Measurements from ENCODE around the gene PRR5L. TPM values are rescaled to one million over a fixed set of nuclear protein-coding genes. Genes with fewer than 3 reads are reported as not detected.

Gene PRR5L
- total and polyA plus RNA-seq, 5 donors from 2014 or later: 0.76 to 15.1 (median 1.1) TPM; not detected in 1

- peaks cover 10% of the 10 kb centered on the region for H3K27me3 Mint-ChIP-seq
- no peaks in the 10 kb centered on the region for H3K4me1 Mint-ChIP-seq
- no peak for DNase-seq
- Histone ChIP-seq H3K27me3 (ENCODE audit: control insufficient read depth, insufficient read depth, low read length) (no peaks in the 10 kb centered on the region), H3K27ac (ENCODE audit: insufficient read depth, low read length, poor library complexity, severe bottlenecking) (no peak overlapping the region), H3K4me1 (ENCODE audit: control insufficient read depth, insufficient read depth, low read length, poor library complexity, severe bottlenecking) (no peaks in the 10 kb centered on the region), H3K9me3 (ENCODE audit: control insufficient read depth in 2 of 2, low read length in 2 of 2) (no peaks in the 10 kb centered on the region), H3K4me3 (ENCODE audit: low read depth, low read length) (no peak overlapping the region), H3K36me3 (ENCODE audit: control insufficient read depth, insufficient read depth, low read length) (no peaks in the 10 kb centered on the region)
- H3K9me3 Mint-ChIP-seq: no peaks in the 10 kb centered on the region
- ATAC-seq (ENCODE audit: low read depth in 2 of 2): no peak
- H3K27ac Mint-ChIP-seq: no peak overlapping the region
- no peak overlapping the region for H3K4me3 Mint-ChIP-seq
- H3K36me3 Mint-ChIP-seq: no peaks in the 10 kb centered on the region
Observed at GRCh38 chr11:36386411-36386810, 90.3 kb downstream of the PRR5L start.

DNA sequence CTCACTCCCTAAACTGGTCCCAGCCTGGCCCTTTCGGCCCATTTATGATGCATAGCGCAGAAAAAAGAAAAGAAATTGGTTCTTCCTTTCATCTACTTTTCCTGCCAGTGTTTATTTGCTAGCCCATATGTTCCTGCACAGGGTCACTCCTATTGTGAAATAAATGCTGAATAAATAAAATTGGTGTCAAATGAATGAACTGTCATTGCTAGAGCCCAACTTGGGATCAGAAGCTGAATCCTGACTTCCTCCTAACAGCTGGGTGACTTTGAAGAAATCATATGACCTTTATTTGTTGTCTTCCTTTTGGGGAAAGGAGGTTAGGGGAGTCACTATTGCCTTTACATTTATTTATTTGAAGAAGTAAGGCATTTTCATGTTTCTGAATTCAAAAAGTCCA lies 92.0 kb downstream of the PRR5L start:
- no peak overlapping the region for H3K27ac ChIP-seq (ENCODE audit: insufficient read depth, low read length, poor library complexity, severe bottlenecking)
- ATAC-seq (ENCODE audit: low read depth in 2 of 2): no peak
- H3K9me3 ChIP-seq (ENCODE audit: control insufficient read depth in 2 of 2, low read length in 2 of 2): no peaks in the 10 kb centered on the region
- H3K27me3 Mint-ChIP-seq: peaks cover 12% of the 10 kb centered on the region
- H3K36me3 ChIP-seq (ENCODE audit: control insufficient read depth, insufficient read depth, low read length): no peaks in the 10 kb centered on the region
- no peaks in the 10 kb centered on the region for H3K27me3 ChIP-seq (ENCODE audit: control insufficient read depth, insufficient read depth, low read length)
- H3K4me3 Mint-ChIP-seq: no peak overlapping the region
- H3K4me1 Mint-ChIP-seq: peaks cover 0 to 1% (median 0%) of the 10 kb centered on the region in 4 donors
- H3K4me1 ChIP-seq (ENCODE audit: control insufficient read depth, insufficient read depth, low read length, poor library complexity, severe bottlenecking): no peaks in the 10 kb centered on the region
- no peak for DNase-seq
- H3K4me3 ChIP-seq (ENCODE audit: low read depth, low read length): no peak overlapping the region
- no peaks in the 10 kb centered on the region for H3K36me3 Mint-ChIP-seq
- no peaks in the 10 kb centered on the region for H3K9me3 Mint-ChIP-seq
- no peak overlapping the region for H3K27ac Mint-ChIP-seq

DNA sequence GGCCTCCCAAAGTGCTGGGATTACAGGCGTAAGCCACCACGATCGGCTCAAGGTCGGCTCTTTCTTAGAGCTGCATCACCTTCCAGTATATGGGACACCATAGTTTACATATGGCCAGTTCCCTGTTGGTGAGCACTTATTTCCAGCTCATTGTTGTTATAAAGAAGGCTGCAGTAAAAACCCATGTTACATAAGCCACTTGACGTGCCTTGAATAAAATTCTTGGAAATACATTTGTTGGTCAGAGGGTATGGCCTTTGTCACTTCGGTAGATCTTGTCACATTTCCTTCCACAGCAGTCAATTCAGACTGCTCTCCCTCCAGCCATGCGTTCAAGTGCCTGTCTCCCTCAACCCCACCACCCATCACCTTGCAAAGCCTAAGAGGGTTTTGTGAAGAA lies 92.9 kb downstream of the PRR5L start:
- Histone ChIP-seq H3K9me3 (ENCODE audit: control insufficient read depth in 2 of 2, low read length in 2 of 2) (no peaks in the 10 kb centered on the region), H3K36me3 (ENCODE audit: control insufficient read depth, insufficient read depth, low read length) (no peaks in the 10 kb centered on the region), H3K27me3 (ENCODE audit: control insufficient read depth, insufficient read depth, low read length) (no peaks in the 10 kb centered on the region), H3K27ac (ENCODE audit: insufficient read depth, low read length, poor library complexity, severe bottlenecking) (no peak overlapping the region), H3K4me1 (ENCODE audit: control insufficient read depth, insufficient read depth, low read length, poor library complexity, severe bottlenecking) (no peaks in the 10 kb centered on the region), H3K4me3 (ENCODE audit: low read depth, low read length) (no peak overlapping the region)
- DNase-seq (no peak), ATAC-seq (ENCODE audit: low read depth in 2 of 2) (no peak)
- H3K27me3 Mint-ChIP-seq: peaks cover 14% of the 10 kb centered on the region
- H3K36me3 Mint-ChIP-seq: no peaks in the 10 kb centered on the region
- H3K27ac Mint-ChIP-seq: no peak overlapping the region
- H3K4me1 Mint-ChIP-seq: peaks cover 0 to 2% (median 0%) of the 10 kb centered on the region in 4 donors
- no peaks in the 10 kb centered on the region for H3K9me3 Mint-ChIP-seq
- no peak overlapping the region for H3K4me3 Mint-ChIP-seq

- Mint-ChIP-seq H3K9me3 (no peaks in the 10 kb centered on the region), H3K4me3 (no peak overlapping the region), H3K27ac (no peak overlapping the region), H3K27me3 (peaks cover 20% of the 10 kb centered on the region), H3K4me1 (peaks cover 0 to 3% (median 0%) of the 10 kb centered on the region in 4 donors), H3K36me3 (no peaks in the 10 kb centered on the region)
- no peak for ATAC-seq (ENCODE audit: low read depth in 2 of 2)
- Histone ChIP-seq H3K27ac (ENCODE audit: insufficient read depth, low read length, poor library complexity, severe bottlenecking) (no peak overlapping the region), H3K9me3 (ENCODE audit: control insufficient read depth in 2 of 2, low read length in 2 of 2) (no peaks in the 10 kb centered on the region), H3K27me3 (ENCODE audit: control insufficient read depth, insufficient read depth, low read length) (no peaks in the 10 kb centered on the region), H3K4me1 (ENCODE audit: control insufficient read depth, insufficient read depth, low read length, poor library complexity, severe bottlenecking) (no peaks in the 10 kb centered on the region), H3K4me3 (ENCODE audit: low read depth, low read length) (no peak overlapping the region), H3K36me3 (ENCODE audit: control insufficient read depth, insufficient read depth, low read length) (no peaks in the 10 kb centered on the region)
- no peak for DNase-seq
Observed at GRCh38 chr11:36389811-36390210, 93.7 kb downstream of the PRR5L start.

DNA sequence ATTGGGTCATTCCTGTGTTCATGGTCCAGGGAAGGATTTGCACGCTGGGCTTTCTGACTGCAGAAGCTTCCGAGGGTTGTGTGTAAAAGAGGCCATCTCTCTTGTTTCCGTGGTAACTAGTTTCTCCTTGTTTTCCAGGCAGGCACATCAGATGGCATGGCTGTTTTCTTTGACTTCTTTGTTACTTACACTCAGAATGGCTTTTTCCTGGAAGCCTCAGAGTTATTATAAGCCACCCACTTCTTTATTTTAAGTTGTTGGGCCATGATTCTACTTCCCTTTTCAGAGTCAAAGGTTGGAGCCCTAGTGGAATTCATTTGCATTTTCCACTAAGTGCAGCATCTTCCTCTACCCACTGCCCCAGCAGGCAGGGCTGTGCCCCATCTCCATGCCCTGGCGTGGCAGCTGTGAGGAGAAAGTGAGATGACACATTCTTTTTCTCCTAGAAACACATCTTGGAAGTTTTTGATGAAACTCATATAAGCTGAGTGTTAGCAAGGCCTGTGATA lies 94.9 kb downstream of the PRR5L start:
- H3K36me3 ChIP-seq (ENCODE audit: control insufficient read depth, insufficient read depth, low read length): no peaks in the 10 kb centered on the region
- ATAC-seq (ENCODE audit: low read depth in 2 of 2): no peak
- no peak overlapping the region for H3K4me3 Mint-ChIP-seq
- H3K27me3 ChIP-seq (ENCODE audit: control insufficient read depth, insufficient read depth, low read length): no peaks in the 10 kb centered on the region
- no peak overlapping the region for H3K27ac ChIP-seq (ENCODE audit: insufficient read depth, low read length, poor library complexity, severe bottlenecking)
- H3K9me3 ChIP-seq (ENCODE audit: control insufficient read depth in 2 of 2, low read length in 2 of 2): no peaks in the 10 kb centered on the region
- peaks cover 0 to 3% (median 0%) of the 10 kb centered on the region in 4 donors for H3K4me1 Mint-ChIP-seq
- H3K27me3 Mint-ChIP-seq: peaks cover 26% of the 10 kb centered on the region
- no peaks in the 10 kb centered on the region for H3K4me1 ChIP-seq (ENCODE audit: control insufficient read depth, insufficient read depth, low read length, poor library complexity, severe bottlenecking)
- no peak overlapping the region for H3K4me3 ChIP-seq (ENCODE audit: low read depth, low read length)
- H3K27ac Mint-ChIP-seq: no peak overlapping the region
- H3K36me3 Mint-ChIP-seq: no peaks in the 10 kb centered on the region
- no peaks in the 10 kb centered on the region for H3K9me3 Mint-ChIP-seq
- DNase-seq: peak in 1 of 3 donors; percentile 51

DNA sequence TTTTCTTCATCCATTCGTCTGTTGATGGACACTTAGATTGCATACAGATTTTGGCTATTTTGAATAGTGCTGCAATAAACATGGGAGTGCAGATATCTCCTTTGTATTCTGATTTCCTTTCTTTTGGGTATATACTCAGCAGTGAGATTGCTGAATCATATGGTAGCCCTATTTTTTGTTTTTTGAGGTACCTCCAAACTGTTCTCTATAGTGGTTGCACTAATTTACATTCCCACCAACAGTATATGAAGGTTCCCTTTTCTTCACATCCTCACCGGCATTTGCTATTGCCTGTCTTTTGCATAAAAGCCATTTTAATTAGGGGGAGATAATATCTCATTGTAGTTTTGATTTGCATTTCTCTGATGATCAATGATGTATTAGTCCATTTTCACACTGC lies 96.1 kb downstream of the PRR5L start:
- Mint-ChIP-seq H3K4me3 (no peak overlapping the region), H3K4me1 (peaks cover 0 to 3% (median 0%) of the 10 kb centered on the region in 4 donors), H3K36me3 (no peaks in the 10 kb centered on the region), H3K27ac (no peak overlapping the region), H3K27me3 (peaks cover 21% of the 10 kb centered on the region), H3K9me3 (no peaks in the 10 kb centered on the region)
- no peak overlapping the region for H3K27ac ChIP-seq (ENCODE audit: insufficient read depth, low read length, poor library complexity, severe bottlenecking)
- ATAC-seq (ENCODE audit: low read depth in 2 of 2) (no peak), DNase-seq (no peak)
- H3K4me3 ChIP-seq (ENCODE audit: low read depth, low read length): no peak overlapping the region
- H3K9me3 ChIP-seq (ENCODE audit: control insufficient read depth in 2 of 2, low read length in 2 of 2): no peaks in the 10 kb centered on the region
- H3K36me3 ChIP-seq (ENCODE audit: control insufficient read depth, insufficient read depth, low read length): no peaks in the 10 kb centered on the region
- no peaks in the 10 kb centered on the region for H3K4me1 ChIP-seq (ENCODE audit: control insufficient read depth, insufficient read depth, low read length, poor library complexity, severe bottlenecking)
- H3K27me3 ChIP-seq (ENCODE audit: control insufficient read depth, insufficient read depth, low read length): no peaks in the 10 kb centered on the region

DNA sequence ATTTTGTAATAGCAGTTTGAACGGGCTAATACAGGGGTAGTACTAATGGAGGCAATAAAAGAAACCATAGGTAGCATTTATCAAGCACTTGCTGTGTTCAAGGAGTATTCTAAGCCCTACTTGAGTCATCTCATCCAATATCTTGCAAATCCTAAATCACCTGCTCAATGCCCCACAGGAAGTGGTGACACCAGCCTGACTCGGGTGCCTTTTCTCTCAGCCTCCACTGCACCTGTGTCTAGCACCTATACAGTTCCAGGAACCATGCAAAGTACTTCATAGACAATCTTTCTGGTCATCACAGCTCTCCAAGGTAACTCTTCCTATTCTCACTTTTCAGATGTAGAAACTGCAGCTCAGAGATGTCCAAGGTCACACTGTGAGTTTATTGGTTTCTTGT lies 98.0 kb downstream of the PRR5L start:
- H3K36me3 Mint-ChIP-seq: no peaks in the 10 kb centered on the region
- H3K27ac Mint-ChIP-seq: no peak overlapping the region
- Histone ChIP-seq H3K27ac (ENCODE audit: insufficient read depth, low read length, poor library complexity, severe bottlenecking) (no peak overlapping the region), H3K9me3 (ENCODE audit: control insufficient read depth in 2 of 2, low read length in 2 of 2) (no peaks in the 10 kb centered on the region), H3K27me3 (ENCODE audit: control insufficient read depth, insufficient read depth, low read length) (no peaks in the 10 kb centered on the region), H3K36me3 (ENCODE audit: control insufficient read depth, insufficient read depth, low read length) (no peaks in the 10 kb centered on the region), H3K4me1 (ENCODE audit: control insufficient read depth, insufficient read depth, low read length, poor library complexity, severe bottlenecking) (no peaks in the 10 kb centered on the region), H3K4me3 (ENCODE audit: low read depth, low read length) (no peak overlapping the region)
- DNase-seq (peak in 1 of 3 donors; percentile 69), ATAC-seq (ENCODE audit: low read depth in 2 of 2) (peak in 1 of 2 donors; percentile 14)
- H3K4me1 Mint-ChIP-seq: peaks cover 0 to 3% (median 0%) of the 10 kb centered on the region in 4 donors
- no peak overlapping the region for H3K4me3 Mint-ChIP-seq
- peaks cover 21% of the 10 kb centered on the region for H3K27me3 Mint-ChIP-seq
- H3K9me3 Mint-ChIP-seq: no peaks in the 10 kb centered on the region

DNA sequence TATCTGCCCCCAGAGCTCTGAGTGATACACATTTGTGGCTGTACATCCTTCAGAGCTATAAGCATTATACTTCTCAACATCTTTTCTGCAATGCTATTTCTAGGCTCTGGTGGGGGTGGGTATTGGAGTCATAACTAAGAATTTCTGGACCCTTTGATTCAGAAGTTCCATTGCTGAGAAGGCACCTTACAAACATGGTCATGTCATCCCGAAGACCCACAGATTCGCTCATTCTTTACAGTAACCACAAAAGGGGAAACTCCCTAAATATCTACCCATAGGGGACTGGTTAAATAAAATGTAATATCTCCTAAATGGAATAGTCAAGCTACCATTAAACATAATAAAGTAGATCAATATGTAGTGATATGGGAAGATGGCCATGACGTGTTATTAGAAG lies 98.8 kb downstream of the PRR5L start:
- ATAC-seq (ENCODE audit: low read depth in 2 of 2) (no peak), DNase-seq (no peak)
- no peaks in the 10 kb centered on the region for H3K36me3 Mint-ChIP-seq
- Histone ChIP-seq H3K9me3 (ENCODE audit: control insufficient read depth in 2 of 2, low read length in 2 of 2) (no peaks in the 10 kb centered on the region), H3K4me3 (ENCODE audit: low read depth, low read length) (no peak overlapping the region), H3K27ac (ENCODE audit: insufficient read depth, low read length, poor library complexity, severe bottlenecking) (no peak overlapping the region), H3K36me3 (ENCODE audit: control insufficient read depth, insufficient read depth, low read length) (no peaks in the 10 kb centered on the region), H3K27me3 (ENCODE audit: control insufficient read depth, insufficient read depth, low read length) (no peaks in the 10 kb centered on the region), H3K4me1 (ENCODE audit: control insufficient read depth, insufficient read depth, low read length, poor library complexity, severe bottlenecking) (no peaks in the 10 kb centered on the region)
- no peak overlapping the region for H3K27ac Mint-ChIP-seq
- peaks cover 0 to 3% (median 0%) of the 10 kb centered on the region in 4 donors for H3K4me1 Mint-ChIP-seq
- H3K4me3 Mint-ChIP-seq: no peak overlapping the region
- no peaks in the 10 kb centered on the region for H3K9me3 Mint-ChIP-seq
- H3K27me3 Mint-ChIP-seq: peaks cover 21% of the 10 kb centered on the region
